ENCODE measurements around the gene FGF1. TPM values are rescaled to one million over a fixed set of nuclear protein-coding genes. Genes with fewer than 3 reads are reported as not detected.

Gene FGF1
- polyA plus RNA-seq, 3 donors: not detected

DNA sequence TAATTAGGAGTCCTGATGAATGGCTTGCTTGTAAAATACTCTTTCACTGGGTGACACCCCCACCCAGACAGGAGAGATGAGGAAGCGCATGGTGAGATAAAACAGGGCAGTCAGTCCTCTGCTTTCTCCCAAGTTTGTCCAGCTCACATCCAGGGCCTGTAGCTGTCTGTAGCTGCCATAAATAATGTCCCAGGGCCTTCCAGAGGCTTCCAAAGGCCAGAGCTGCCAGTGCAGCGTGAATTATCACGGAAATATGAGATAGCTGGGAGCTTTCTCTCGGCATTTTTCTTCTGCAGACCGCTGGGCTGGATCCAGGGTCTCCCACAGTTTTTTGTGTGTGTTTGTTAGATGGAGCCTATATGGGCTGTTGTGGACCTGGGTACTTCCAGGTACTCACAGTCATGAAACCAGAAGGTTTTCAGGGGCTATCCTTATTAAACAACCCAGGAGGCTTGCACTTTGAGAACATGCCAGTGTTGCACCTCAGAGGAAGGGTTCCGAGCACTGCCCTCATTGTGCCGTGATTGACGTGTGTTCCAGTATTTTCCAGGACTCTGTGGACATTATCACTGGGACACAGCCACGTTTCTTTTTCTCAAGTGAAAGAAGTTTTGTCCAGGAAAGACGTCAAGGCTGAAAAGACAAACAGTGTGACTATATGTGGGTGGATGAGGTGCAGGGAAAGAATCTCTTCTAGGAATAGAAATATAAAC lies 117.5 kb downstream of the FGF1 start:
- Histone ChIP-seq H3K4me2 (replicated peaks; ENCODE audit: extremely low read depth, low read length, poor library complexity, severe bottlenecking) (no peak overlapping the region), H3K27me3 (ENCODE audit: control insufficient read depth in 2 of 2, insufficient read depth in 2 of 2, low read length in 2 of 2) (no peaks in the 10 kb centered on the region), H4K20me1 (ENCODE audit: insufficient read depth, low read length) (no peaks in the 10 kb centered on the region), H3K36me3 (replicated peaks in 1 of 2; ENCODE audit: control insufficient read depth in 1 of 2, insufficient read depth in 2 of 2, low read length in 2 of 2) (no peaks in the 10 kb centered on the region), H3K4me1 (ENCODE audit: control insufficient read depth in 1 of 2, insufficient read depth in 2 of 2, low read length in 2 of 2) (peaks cover 0 to 3% of the 10 kb centered on the region in 2 donors), H3K27ac (ENCODE audit: low read depth in 1 of 2, low read length in 2 of 2) (no peak overlapping the region), H3K9me3 (replicated peaks in 1 of 2; ENCODE audit: control insufficient read depth in 1 of 2, insufficient read depth in 1 of 2, low read length in 2 of 2) (no peaks in the 10 kb centered on the region), H3K9ac (ENCODE audit: insufficient read depth, low read length, poor library complexity, severe bottlenecking) (no peak overlapping the region), H3K4me3 (replicated peaks in 1 of 3; ENCODE audit: low read depth in 2 of 3, low read length in 3 of 3) (no peak overlapping the region), H3K79me2 (ENCODE audit: insufficient read depth, low read length) (no peaks in the 10 kb centered on the region), H2AFZ (ENCODE audit: insufficient read depth, low read depth, low read length, poor library complexity, severe bottlenecking) (no peak overlapping the region)
- DNase-seq: no peak
- Mint-ChIP-seq H3K9me3 (peaks cover 0 to 3% (median 0%) of the 10 kb centered on the region in 7 donors), H3K4me3 (no peak overlapping the region), H3K27me3 (ENCODE audit: low read depth in 3 of 3) (peaks cover 3 to 19% (median 9%) of the 10 kb centered on the region in 3 donors), H3K36me3 (no peaks in the 10 kb centered on the region), H3K27ac (no peak overlapping the region), H3K4me1 (peaks cover 4% of the 10 kb centered on the region)
- intact Hi-C loops (cut with micrococcal nuclease): no loop called here
- TF ChIP-seq, protein P1, sequence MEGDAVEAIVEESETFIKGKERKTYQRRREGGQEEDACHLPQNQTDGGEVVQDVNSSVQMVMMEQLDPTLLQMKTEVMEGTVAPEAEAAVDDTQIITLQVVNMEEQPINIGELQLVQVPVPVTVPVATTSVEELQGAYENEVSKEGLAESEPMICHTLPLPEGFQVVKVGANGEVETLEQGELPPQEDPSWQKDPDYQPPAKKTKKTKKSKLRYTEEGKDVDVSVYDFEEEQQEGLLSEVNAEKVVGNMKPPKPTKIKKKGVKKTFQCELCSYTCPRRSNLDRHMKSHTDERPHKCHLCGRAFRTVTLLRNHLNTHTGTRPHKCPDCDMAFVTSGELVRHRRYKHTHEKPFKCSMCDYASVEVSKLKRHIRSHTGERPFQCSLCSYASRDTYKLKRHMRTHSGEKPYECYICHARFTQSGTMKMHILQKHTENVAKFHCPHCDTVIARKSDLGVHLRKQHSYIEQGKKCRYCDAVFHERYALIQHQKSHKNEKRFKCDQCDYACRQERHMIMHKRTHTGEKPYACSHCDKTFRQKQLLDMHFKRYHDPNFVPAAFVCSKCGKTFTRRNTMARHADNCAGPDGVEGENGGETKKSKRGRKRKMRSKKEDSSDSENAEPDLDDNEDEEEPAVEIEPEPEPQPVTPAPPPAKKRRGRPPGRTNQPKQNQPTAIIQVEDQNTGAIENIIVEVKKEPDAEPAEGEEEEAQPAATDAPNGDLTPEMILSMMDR (IDR thresholded peaks at IDR 0.05): no peak
- WGBS (ENCODE audit: insufficient coverage): 96% methylated on average over 6 of the region's 10 CpGs

DNA sequence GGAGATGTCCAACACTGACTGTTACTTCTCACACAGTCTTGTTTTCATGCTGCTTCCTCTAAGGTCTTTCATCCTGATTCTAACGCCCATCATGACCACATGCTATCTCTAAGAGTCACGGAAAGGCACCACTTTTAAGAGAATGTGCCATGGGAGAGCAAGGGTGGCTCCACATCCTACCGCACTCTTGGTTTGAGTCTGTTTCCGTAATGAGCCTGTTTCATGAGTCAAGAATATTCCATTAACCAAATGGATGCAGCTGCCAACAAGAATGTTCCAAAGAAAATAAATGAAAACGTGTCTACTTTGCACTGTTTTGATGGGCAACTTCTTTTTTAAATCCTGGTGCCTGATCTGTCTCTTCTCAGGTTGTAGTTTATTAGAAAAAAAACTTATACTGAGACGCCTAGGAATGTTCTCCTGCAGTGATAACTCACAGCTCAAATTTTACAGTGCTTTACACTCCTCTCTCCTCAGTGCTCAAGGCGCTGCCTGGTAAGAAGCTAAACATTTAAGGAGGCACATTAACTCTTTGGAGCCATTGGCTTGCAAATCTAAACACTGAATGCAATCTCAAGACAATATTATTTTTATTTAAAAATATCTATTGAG lies 124.3 kb downstream of the FGF1 start:
- Histone ChIP-seq H3K27ac (ENCODE audit: low read depth in 1 of 2, low read length in 2 of 2) (no peak overlapping the region), H3K4me3 (replicated peaks in 1 of 3; ENCODE audit: low read depth in 2 of 3, low read length in 3 of 3) (no peak overlapping the region), H3K9ac (ENCODE audit: insufficient read depth, low read length, poor library complexity, severe bottlenecking) (no peak overlapping the region), H3K4me2 (replicated peaks; ENCODE audit: extremely low read depth, low read length, poor library complexity, severe bottlenecking) (no peak overlapping the region), H3K9me3 (replicated peaks in 1 of 2; ENCODE audit: control insufficient read depth in 1 of 2, insufficient read depth in 1 of 2, low read length in 2 of 2) (no peaks in the 10 kb centered on the region), H4K20me1 (ENCODE audit: insufficient read depth, low read length) (no peaks in the 10 kb centered on the region), H3K4me1 (ENCODE audit: control insufficient read depth in 1 of 2, insufficient read depth in 2 of 2, low read length in 2 of 2) (no peaks in the 10 kb centered on the region), H3K36me3 (replicated peaks in 1 of 2; ENCODE audit: control insufficient read depth in 1 of 2, insufficient read depth in 2 of 2, low read length in 2 of 2) (no peaks in the 10 kb centered on the region), H3K27me3 (ENCODE audit: control insufficient read depth in 2 of 2, insufficient read depth in 2 of 2, low read length in 2 of 2) (no peaks in the 10 kb centered on the region), H2AFZ (ENCODE audit: insufficient read depth, low read depth, low read length, poor library complexity, severe bottlenecking) (no peak overlapping the region), H3K79me2 (ENCODE audit: insufficient read depth, low read length) (no peaks in the 10 kb centered on the region)
- TF ChIP-seq, protein P1 (IDR thresholded peaks at IDR 0.05): no peak
- Mint-ChIP-seq H3K4me3 (no peak overlapping the region), H3K9me3 (no peaks in the 10 kb centered on the region), H3K27me3 (ENCODE audit: low read depth in 3 of 3) (peaks cover 7 to 20% (median 18%) of the 10 kb centered on the region in 3 donors), H3K27ac (no peak overlapping the region), H3K4me1 (no peaks in the 10 kb centered on the region), H3K36me3 (no peaks in the 10 kb centered on the region)
- no peak for DNase-seq
- intact Hi-C loops (cut with micrococcal nuclease): no loop called here
- WGBS (ENCODE audit: insufficient coverage): 100% methylated on average over 1 of the region's 7 CpGs

All from CD14-positive monocyte (primary cell).